ENCODE results near the gene EPHB1.

EPHB1 gene

DNA sequence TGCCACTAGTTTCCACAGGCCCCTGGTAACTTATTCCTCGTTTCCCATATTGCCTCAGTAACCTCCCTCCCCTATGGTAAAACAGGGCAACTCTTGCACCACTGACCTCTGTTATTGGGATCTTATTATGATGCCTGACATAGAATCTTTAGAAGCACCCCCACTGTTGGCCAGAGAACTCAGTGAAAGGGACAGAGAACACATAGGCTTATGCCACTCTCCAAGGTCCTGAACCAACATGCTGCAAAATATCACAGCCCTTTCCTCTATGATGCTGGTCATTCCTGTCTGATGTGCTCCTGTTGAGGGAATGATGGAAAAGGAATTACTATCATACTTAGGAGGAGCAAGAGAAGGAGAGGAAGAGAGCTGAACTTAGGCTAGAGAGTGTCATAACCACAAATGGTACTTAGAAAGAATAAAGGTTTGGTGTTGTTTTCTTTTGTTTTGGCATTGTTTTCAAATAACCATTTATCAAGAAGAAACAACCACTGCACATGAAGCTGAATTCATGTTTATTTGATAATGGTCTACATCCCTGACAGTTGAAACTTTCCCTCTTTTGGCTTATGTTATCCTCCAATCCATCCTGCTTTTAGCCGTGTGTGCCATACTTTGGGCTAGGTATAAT is 330.2 kb downstream of the EPHB1 start:
- Histone ChIP-seq H3K9me3 (ENCODE audit: control insufficient read depth, low read length) (no peaks in the 10 kb centered on the region), H3K4me1 (ENCODE audit: control insufficient read depth, insufficient read depth, low read length) (no peaks in the 10 kb centered on the region), H3K4me3 (ENCODE audit: low read length) (no peak overlapping the region), H3K9ac (ENCODE audit: low read length) (no peak overlapping the region), H3K27me3 (replicated peaks; ENCODE audit: control insufficient read depth, insufficient read depth, low read length) (no peaks in the 10 kb centered on the region), H3K36me3 (ENCODE audit: control insufficient read depth, insufficient read depth, low read length, severe bottlenecking) (no peaks in the 10 kb centered on the region)
- peak; percentile 54 for DNase-seq (ENCODE audit: low read depth)

DNA sequence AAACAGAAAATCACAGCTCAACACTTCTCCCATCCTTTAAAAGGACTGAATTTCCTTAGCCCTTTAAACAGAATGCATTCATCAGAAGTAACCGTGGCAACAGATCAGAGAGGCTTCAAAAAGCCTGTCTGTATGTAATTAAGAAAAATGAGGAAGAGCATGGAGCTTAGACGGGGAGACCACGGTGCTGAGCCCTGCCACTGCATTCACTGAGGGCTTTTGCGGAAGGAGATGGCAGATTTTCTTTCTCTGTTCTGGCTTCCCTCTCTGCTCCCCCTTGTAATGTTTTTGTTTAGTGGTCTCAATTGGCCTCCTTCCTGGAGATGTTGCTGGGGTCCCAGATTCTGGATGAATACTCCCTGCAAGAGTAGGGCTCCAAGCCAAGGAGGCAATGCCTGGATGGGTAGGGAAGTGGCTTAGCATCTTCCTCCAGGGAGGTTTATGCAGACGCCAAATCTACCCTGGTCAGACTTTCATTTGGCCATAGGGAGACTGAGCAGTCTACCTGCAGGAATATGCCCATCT is 332.9 kb downstream of the EPHB1 start:
- no peak overlapping the region for H3K4me3 ChIP-seq (ENCODE audit: low read length)
- no peaks in the 10 kb centered on the region for H3K4me1 ChIP-seq (ENCODE audit: control insufficient read depth, insufficient read depth, low read length)
- H3K9ac ChIP-seq (ENCODE audit: low read length): no peak overlapping the region
- DNase-seq (ENCODE audit: low read depth): no peak
- H3K36me3 ChIP-seq (ENCODE audit: control insufficient read depth, insufficient read depth, low read length, severe bottlenecking): no peaks in the 10 kb centered on the region
- H3K9me3 ChIP-seq (ENCODE audit: control insufficient read depth, low read length): no peaks in the 10 kb centered on the region
- H3K27me3 ChIP-seq (replicated peaks; ENCODE audit: control insufficient read depth, insufficient read depth, low read length): no peaks in the 10 kb centered on the region

DNA sequence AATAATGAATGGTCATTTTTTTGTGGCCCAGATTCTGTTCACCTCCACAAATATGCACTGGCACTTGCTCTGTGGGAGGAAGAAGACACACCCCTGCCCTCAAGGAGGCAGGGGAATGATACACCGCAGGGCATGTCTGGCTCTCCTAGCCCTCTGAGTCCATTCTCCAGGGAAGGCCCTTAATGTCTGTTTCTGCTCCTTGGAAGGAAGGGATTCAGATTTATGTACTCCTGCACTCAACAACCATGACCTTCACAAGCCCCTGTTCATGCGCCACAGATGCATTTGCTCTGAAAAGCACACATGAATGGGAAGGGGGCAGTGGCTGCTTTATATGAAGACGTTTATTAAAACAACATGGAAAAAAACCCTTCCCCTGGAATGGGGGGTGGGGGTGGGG is 333.8 kb downstream of the EPHB1 start:
- no peak for DNase-seq (ENCODE audit: low read depth)
- Histone ChIP-seq H3K27me3 (replicated peaks; ENCODE audit: control insufficient read depth, insufficient read depth, low read length) (no peaks in the 10 kb centered on the region), H3K4me3 (ENCODE audit: low read length) (no peak overlapping the region), H3K36me3 (ENCODE audit: control insufficient read depth, insufficient read depth, low read length, severe bottlenecking) (no peaks in the 10 kb centered on the region), H3K4me1 (ENCODE audit: control insufficient read depth, insufficient read depth, low read length) (no peaks in the 10 kb centered on the region), H3K9ac (ENCODE audit: low read length) (no peak overlapping the region), H3K9me3 (ENCODE audit: control insufficient read depth, low read length) (no peaks in the 10 kb centered on the region)

DNA sequence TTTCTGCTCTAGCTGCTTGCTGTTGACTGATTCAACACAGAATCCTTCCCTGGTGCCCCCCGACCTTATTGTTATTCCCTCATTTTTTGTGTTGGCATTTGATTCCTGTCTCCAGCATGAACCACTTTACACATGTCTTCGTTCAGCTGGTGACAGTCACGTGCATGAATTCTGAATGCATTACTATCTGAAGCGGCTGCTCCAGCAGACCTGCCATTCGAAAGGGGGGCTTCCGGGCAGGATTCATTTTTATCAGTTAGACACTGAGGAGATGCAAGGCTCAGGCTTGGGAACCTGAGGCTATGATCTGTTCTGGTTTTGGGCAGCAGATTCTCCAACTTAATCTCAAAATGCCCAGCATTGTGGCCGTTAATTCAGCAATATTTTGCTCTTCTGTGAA is 336.2 kb downstream of the EPHB1 start:
- no peak overlapping the region for H3K9ac ChIP-seq (ENCODE audit: low read length)
- H3K36me3 ChIP-seq (ENCODE audit: control insufficient read depth, insufficient read depth, low read length, severe bottlenecking): no peaks in the 10 kb centered on the region
- H3K4me1 ChIP-seq (ENCODE audit: control insufficient read depth, insufficient read depth, low read length): no peaks in the 10 kb centered on the region
- no peaks in the 10 kb centered on the region for H3K27me3 ChIP-seq (replicated peaks; ENCODE audit: control insufficient read depth, insufficient read depth, low read length)
- no peak overlapping the region for H3K4me3 ChIP-seq (ENCODE audit: low read length)
- DNase-seq (ENCODE audit: low read depth): no peak
- no peaks in the 10 kb centered on the region for H3K9me3 ChIP-seq (ENCODE audit: control insufficient read depth, low read length)

DNA sequence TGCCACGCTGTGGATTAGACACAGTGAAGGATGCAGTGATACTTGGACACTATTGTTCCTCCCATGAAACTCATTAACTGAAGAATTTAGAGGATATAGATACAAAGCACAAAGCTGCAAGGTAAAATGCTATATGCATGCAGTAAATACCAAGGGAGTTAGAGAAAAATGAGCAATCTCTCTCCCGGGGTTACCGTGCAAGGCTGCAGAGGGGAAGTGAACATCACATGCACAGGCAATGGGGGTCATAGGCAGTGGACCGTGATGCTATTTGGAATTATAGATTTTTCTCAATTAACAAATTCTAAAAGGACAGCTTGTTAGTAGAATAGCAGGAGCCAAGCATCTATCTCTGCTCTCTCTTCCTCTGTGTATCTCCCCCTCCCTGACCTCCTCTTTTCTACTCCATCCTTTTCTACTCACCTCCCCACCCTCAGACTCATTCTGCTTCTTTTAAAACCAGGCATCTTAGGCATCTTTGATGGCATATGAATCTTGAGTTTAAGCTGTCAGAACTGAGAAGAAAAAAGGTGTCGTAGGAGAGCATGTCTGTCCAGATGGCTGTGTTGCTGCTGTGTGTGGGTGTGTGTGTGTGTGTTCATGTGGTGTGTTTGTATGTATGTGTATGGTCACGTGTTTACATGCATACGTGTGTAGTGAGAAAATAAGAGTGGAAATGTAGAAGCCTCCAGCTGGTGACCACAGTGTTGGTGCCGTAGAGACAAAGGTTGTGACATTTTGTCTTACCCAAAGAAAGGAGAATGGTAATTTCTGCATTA is 339.0 kb downstream of the EPHB1 start:
- Histone ChIP-seq H3K27me3 (replicated peaks; ENCODE audit: control insufficient read depth, insufficient read depth, low read length) (no peaks in the 10 kb centered on the region), H3K36me3 (ENCODE audit: control insufficient read depth, insufficient read depth, low read length, severe bottlenecking) (no peaks in the 10 kb centered on the region), H3K9me3 (ENCODE audit: control insufficient read depth, low read length) (no peaks in the 10 kb centered on the region), H3K9ac (ENCODE audit: low read length) (no peak overlapping the region), H3K4me1 (ENCODE audit: control insufficient read depth, insufficient read depth, low read length) (no peaks in the 10 kb centered on the region), H3K4me3 (ENCODE audit: low read length) (no peak overlapping the region)
- no peak for DNase-seq (ENCODE audit: low read depth)

DNA sequence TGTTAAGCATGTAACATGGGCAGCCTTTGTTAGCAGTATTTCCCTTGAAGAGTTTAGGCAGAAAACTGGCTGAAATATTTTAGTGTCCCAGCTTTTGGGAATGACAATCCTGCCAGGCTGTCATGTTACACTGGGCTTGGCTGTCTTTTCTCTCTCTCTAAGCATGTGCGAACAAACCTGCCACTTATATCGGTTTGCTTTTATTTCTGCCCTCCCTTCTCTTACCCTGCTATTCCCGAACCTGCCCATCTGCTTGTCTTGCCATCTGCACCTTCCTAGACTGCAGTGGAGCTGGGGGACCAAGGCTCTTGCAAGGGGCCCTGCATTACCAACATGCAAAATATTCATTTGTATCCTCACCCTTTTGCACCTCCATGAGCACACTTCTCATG is 339.6 kb downstream of the EPHB1 start:
- Histone ChIP-seq H3K4me1 (ENCODE audit: control insufficient read depth, insufficient read depth, low read length) (no peaks in the 10 kb centered on the region), H3K36me3 (ENCODE audit: control insufficient read depth, insufficient read depth, low read length, severe bottlenecking) (no peaks in the 10 kb centered on the region), H3K27me3 (replicated peaks; ENCODE audit: control insufficient read depth, insufficient read depth, low read length) (no peaks in the 10 kb centered on the region), H3K9me3 (ENCODE audit: control insufficient read depth, low read length) (no peaks in the 10 kb centered on the region), H3K9ac (ENCODE audit: low read length) (no peak overlapping the region), H3K4me3 (ENCODE audit: low read length) (no peak overlapping the region)
- no peak for DNase-seq (ENCODE audit: low read depth)

DNA sequence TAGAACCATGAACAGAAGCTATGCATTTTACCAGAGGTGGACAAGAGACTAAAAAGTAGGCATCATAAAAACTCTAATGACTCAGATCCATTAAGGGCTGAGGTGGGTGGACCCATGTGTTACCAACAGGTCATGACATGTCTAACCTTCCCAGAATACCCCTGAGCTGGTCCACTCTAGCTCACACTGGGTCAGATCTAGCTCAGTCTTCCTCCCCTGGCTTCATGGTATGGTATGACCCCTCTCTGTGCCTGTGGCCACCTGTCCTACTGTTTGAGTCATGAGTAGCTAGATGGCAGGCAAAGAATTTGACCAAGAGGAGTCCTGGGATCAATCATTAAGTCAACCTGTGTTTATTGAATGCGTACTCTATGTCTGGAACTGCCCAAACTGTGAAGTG is 340.4 kb downstream of the EPHB1 start:
- Histone ChIP-seq H3K9ac (ENCODE audit: low read length) (no peak overlapping the region), H3K4me1 (ENCODE audit: control insufficient read depth, insufficient read depth, low read length) (no peaks in the 10 kb centered on the region), H3K4me3 (ENCODE audit: low read length) (no peak overlapping the region), H3K27me3 (replicated peaks; ENCODE audit: control insufficient read depth, insufficient read depth, low read length) (no peaks in the 10 kb centered on the region), H3K36me3 (ENCODE audit: control insufficient read depth, insufficient read depth, low read length, severe bottlenecking) (no peaks in the 10 kb centered on the region), H3K9me3 (ENCODE audit: control insufficient read depth, low read length) (no peaks in the 10 kb centered on the region)
- DNase-seq (ENCODE audit: low read depth): no peak

DNA sequence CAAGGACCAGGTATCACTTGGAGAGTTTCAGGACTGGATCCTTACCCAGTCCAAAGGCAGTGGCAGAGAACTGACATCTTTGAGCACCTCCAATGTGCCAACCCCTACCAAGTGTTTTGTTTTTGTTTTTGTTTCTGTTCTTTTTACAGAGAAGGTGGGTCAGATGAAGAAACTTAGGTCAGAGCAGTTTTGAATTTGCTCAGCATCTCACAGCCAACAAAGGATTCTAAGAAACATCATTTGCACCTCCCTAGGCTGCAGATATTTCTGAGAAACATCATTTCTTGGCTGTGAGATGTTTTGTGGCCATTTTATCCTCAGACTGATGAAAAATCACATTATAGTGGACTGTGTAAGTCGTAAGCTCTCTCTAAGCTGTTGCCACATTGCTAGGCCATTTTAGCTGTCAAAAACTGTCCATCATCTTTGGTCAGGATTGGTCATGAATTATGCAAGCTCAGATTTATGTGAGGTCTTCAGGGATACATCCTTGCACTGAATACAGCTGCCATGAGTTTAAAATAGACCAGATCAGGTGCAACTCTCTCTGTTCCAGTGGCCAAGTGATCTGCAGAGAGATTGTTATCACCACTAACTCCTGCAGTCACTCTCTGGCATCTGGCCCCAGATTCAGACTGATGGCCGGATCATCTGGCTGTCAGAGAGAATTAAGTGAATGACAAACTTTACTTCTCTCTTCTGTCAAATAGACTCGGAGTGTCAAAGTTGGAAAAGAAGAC is 341.5 kb downstream of the EPHB1 start:
- no peaks in the 10 kb centered on the region for H3K27me3 ChIP-seq (replicated peaks; ENCODE audit: control insufficient read depth, insufficient read depth, low read length)
- H3K9ac ChIP-seq (ENCODE audit: low read length): no peak overlapping the region
- no peak overlapping the region for H3K4me3 ChIP-seq (ENCODE audit: low read length)
- no peak for DNase-seq (ENCODE audit: low read depth)
- no peaks in the 10 kb centered on the region for H3K9me3 ChIP-seq (ENCODE audit: control insufficient read depth, low read length)
- H3K36me3 ChIP-seq (ENCODE audit: control insufficient read depth, insufficient read depth, low read length, severe bottlenecking): no peaks in the 10 kb centered on the region
- H3K4me1 ChIP-seq (ENCODE audit: control insufficient read depth, insufficient read depth, low read length): no peaks in the 10 kb centered on the region

DNA sequence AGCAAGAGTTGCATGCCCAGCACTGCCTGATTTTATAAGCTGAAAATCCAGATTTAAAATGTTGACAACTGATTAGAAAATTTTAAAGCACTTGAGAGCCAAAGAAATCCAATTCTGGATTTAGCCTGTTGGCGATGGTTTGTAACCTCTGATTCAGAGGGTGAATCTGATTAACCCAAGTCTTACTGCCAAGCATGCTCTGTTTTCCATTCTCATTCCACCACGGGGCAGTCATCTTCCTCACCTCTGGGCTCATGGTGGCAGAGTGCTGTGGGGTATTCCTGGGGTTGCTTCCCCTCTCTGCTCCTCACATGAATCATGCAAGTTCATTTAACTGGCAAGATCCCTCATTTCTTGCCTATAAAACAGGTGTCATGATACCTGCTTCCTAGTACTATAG is 342.2 kb downstream of the EPHB1 start:
- Histone ChIP-seq H3K4me3 (ENCODE audit: low read length) (no peak overlapping the region), H3K4me1 (ENCODE audit: control insufficient read depth, insufficient read depth, low read length) (no peaks in the 10 kb centered on the region), H3K36me3 (ENCODE audit: control insufficient read depth, insufficient read depth, low read length, severe bottlenecking) (no peaks in the 10 kb centered on the region), H3K9me3 (ENCODE audit: control insufficient read depth, low read length) (no peaks in the 10 kb centered on the region), H3K9ac (ENCODE audit: low read length) (no peak overlapping the region), H3K27me3 (replicated peaks; ENCODE audit: control insufficient read depth, insufficient read depth, low read length) (no peaks in the 10 kb centered on the region)
- no peak for DNase-seq (ENCODE audit: low read depth)

DNA sequence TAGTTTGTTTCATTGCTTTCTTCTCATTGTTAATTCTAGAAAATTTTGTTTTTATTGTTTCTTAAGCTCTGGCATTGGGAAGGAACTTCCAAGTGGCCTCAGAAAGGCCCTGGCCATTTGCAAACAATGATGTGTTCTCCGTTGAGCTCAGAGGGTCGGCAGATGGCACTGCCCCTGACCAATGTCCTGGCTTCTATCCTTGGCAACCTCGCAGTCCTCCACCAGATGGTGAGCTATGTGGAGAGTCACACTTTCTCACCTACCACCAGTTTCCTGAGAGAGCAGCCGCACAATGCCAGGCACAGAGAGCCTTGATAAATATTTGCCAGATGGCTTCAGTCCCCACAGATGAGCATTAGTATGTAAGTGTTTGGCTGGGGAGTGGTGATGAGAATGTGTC is 343.7 kb downstream of the EPHB1 start:
- no peak overlapping the region for H3K9ac ChIP-seq (ENCODE audit: low read length)
- no peaks in the 10 kb centered on the region for H3K4me1 ChIP-seq (ENCODE audit: control insufficient read depth, insufficient read depth, low read length)
- H3K9me3 ChIP-seq (ENCODE audit: control insufficient read depth, low read length): no peaks in the 10 kb centered on the region
- DNase-seq (ENCODE audit: low read depth): no peak
- H3K27me3 ChIP-seq (replicated peaks; ENCODE audit: control insufficient read depth, insufficient read depth, low read length): no peaks in the 10 kb centered on the region
- H3K36me3 ChIP-seq (ENCODE audit: control insufficient read depth, insufficient read depth, low read length, severe bottlenecking): no peaks in the 10 kb centered on the region
- no peak overlapping the region for H3K4me3 ChIP-seq (ENCODE audit: low read length)

DNA sequence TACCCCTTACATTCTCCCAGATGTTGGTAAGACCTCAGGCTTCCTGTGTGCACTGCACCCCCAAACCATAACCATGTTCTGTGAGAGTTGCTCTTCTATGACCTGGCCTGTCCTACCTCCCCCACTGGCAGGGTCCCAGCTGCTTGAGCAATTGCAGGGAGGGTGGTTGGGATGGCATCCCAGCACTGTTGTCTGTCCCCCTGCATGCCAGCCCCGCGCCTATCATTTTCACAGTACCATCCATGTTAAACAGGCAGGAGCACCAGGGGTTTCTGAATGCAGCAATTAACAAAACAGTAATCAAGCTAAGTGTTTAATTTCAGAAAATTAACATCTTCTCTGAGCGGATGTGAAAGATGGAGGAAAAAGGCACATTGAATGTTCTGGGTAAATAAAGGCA is 345.5 kb downstream of the EPHB1 start:
- Histone ChIP-seq H3K9me3 (ENCODE audit: control insufficient read depth, low read length) (no peaks in the 10 kb centered on the region), H3K4me1 (ENCODE audit: control insufficient read depth, insufficient read depth, low read length) (peaks cover 4% of the 10 kb centered on the region), H3K4me3 (ENCODE audit: low read length) (no peak overlapping the region), H3K27me3 (replicated peaks; ENCODE audit: control insufficient read depth, insufficient read depth, low read length) (no peaks in the 10 kb centered on the region), H3K9ac (ENCODE audit: low read length) (no peak overlapping the region), H3K36me3 (ENCODE audit: control insufficient read depth, insufficient read depth, low read length, severe bottlenecking) (no peaks in the 10 kb centered on the region)
- DNase-seq (ENCODE audit: low read depth): no peak

Data from adipocyte (in vitro differentiated cells).